Body of pancreas (tissue), 4 donors: Measurements from ENCODE around the gene HIVEP2. TPM values are rescaled to one million over a fixed set of nuclear protein-coding genes. Genes with fewer than 3 reads are reported as not detected.
A peak's percentile ranks its signal among the peaks of the same experiment; 100 is the strongest.

Experiments
- ATAC-seq: fragments of 150-250 bp; one replicate; pipeline ENCODE4 v1.9.1; 2016
- DNase-seq, 4 donors: peaks; one replicate each; pipeline ENCODE4 v3.0.0-alpha.2; 2019
- H3K27ac ChIP-seq, 4 donors: fragments of 200-600 bp; sonication (generic); 1 replicate in 3 of 4; 2 replicates in 1 of 4; pipeline versions ENCODE4 v1.5.1 to v1.6.1; 2016 to 2019; ENCODE audit warnings: mild to moderate bottlenecking in 1 of 4, mixed read lengths in 1 of 4, moderate library complexity in 1 of 4
- H3K27me3 ChIP-seq, 2 donors: fragments of 200-600 bp; sonication (generic); one replicate each; pipeline ENCODE4 v1.6.0; 2016; ENCODE audit warnings: mild to moderate bottlenecking in 1 of 2
- H3K36me3 ChIP-seq, 2 donors: fragments of 200-600 bp; sonication (generic); replicated peaks in 1 of 2; 2 replicates each; pipeline ENCODE4 v1.5.1; 2016; ENCODE audit warnings: low read depth in 2 of 2; ENCODE audit not compliant: insufficient read depth in 1 of 2
- H3K4me1 ChIP-seq: fragments of 200-600 bp; sonication (generic); one replicate; pipeline ENCODE4 v1.6.0; 2016
- H3K4me3 ChIP-seq, 2 donors: fragments of 200-600 bp; sonication (generic); 1 replicate in 1 of 2; 2 replicates in 1 of 2; pipeline ENCODE4 v1.5.1; 2016 to 2019
- H3K9me3 ChIP-seq, 3 donors: fragments of 200-600 bp; sonication (generic); 1 replicate in 2 of 3; 2 replicates in 1 of 3; pipeline ENCODE4 v1.5.1; 2016
- POLR2A ChIP-seq, 3 donors: fragments of 450-650 bp; IDR thresholded peaks; one replicate each; pipeline ENCODE4 v1.6.1; 2016; ENCODE audit warnings: antibody characterized with exemption in 3 of 3, mild to moderate bottlenecking in 2 of 3
- WGBS, 2 donors: methylation state at CpG; one replicate each; pipeline ENCODE4 v1.1.5; 2017; 5-methylcytosine and 5-hydroxymethylcytosine counted together
- intact Hi-C: fragments of 100-400 bp; cut with DNase I; formaldehyde crosslinking; loops from one replicate; pipeline ENCODE4 v1.15.1; 2023
- total RNA-seq, 2 donors: library from RNA; depleted of rRNA; stranded (reverse); fragments of >200 nt; gene quantifications; one replicate each; pipeline ENCODE4 v1.1.0, GENCODE V29; 2016
- TF ChIP-seq, protein P1 (sequence below), 7 experiments: fragments of 450-650 bp in 4 of 7; fragments of 200-600 bp in 3 of 7; sonication (generic) in 3 of 7; IDR thresholded peaks; one replicate each; pipeline ENCODE4 v1.5.1; 2016 to 2019; ENCODE audit warnings: antibody characterized with exemption in 7 of 7

HIVEP2 gene
- total RNA-seq, 2 donors from 2014 or later: 11.2 to 16.5 TPM

DNA sequence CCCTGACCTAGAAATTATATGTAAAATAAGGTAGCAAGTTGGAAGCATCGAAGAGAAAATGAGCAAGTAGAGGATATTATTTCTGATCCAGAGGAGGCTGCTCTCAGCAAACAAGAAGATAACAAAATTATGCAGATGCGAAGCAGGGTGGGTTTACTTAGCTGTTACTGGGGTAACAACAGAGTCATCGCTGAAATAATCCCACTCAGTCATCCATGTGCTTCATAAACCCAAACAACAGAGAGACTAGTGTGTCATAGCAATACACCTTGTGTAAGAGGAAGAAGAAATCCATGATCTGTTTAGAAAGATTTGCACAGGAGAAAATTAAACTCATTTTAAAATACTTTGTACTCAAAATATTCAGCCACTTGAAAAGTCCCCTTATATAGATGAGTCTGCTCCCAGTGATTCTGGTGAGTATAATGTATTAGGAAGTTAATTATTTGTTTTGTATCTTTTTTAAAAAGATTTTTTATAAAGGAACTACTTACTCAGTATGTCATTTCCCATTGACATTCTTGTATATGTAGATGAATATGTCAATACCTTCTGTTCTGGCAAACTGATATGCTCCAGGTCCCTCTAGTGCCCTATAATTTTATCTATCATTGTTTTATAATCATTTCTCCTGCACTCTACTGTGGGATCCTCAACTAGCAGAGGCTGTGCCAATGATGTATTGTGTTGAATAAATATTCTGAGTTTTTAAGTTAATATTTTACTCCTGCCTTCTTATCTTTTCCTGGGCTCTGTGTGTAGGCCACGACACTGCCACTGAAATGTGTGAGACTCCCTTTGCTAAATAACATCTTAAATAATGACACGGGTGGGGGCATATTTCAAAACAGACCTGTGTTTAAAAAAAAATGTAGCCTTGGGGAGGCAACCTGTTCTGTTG is 8.6 kb upstream of the HIVEP2 start:
- Histone ChIP-seq H3K4me1 (peaks cover 6% of the 10 kb centered on the region), H3K9me3 (no peaks in the 10 kb centered on the region), H3K27ac (peak overlapping the region in 1 of 4 donors; percentile 28), H3K36me3 (no peaks in the 10 kb centered on the region), H3K4me3 (no peak overlapping the region), H3K27me3 (no peaks in the 10 kb centered on the region)
- DNase-seq (peak in 3 of 4 donors; percentile 16 to 36 (median 16)), ATAC-seq (peak; percentile 86)
- TF ChIP-seq, protein P1, sequence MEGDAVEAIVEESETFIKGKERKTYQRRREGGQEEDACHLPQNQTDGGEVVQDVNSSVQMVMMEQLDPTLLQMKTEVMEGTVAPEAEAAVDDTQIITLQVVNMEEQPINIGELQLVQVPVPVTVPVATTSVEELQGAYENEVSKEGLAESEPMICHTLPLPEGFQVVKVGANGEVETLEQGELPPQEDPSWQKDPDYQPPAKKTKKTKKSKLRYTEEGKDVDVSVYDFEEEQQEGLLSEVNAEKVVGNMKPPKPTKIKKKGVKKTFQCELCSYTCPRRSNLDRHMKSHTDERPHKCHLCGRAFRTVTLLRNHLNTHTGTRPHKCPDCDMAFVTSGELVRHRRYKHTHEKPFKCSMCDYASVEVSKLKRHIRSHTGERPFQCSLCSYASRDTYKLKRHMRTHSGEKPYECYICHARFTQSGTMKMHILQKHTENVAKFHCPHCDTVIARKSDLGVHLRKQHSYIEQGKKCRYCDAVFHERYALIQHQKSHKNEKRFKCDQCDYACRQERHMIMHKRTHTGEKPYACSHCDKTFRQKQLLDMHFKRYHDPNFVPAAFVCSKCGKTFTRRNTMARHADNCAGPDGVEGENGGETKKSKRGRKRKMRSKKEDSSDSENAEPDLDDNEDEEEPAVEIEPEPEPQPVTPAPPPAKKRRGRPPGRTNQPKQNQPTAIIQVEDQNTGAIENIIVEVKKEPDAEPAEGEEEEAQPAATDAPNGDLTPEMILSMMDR (IDR thresholded peaks at IDR 0.05): no peak
- no peak for TF ChIP-seq POLR2A (IDR thresholded peaks at IDR 0.05)
- WGBS, 2 donors: 44 to 55% methylated on average over 5 of the region's 5 CpGs
- intact Hi-C loops: no loop called here

DNA sequence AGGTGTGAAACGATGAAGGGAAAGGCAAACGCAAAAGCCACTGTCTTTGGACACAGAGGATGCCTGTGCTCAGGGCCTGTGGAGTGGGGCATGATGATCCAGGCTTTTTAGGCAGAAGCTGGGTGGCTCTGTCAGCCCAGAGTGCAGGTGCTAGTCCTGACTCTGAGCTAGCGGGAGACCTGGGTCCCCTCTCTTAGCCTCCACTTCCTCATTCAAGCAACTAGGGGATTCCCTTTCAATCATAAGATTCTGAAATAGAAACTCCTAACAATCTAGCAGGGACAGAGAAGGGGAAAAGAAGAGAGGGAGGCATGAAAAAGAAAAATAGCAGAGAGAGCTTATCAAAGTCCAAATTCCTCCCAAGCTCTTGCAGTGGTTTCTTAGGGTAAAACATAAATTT is 7.6 kb upstream of the HIVEP2 start:
- intact Hi-C loops: no loop called here
- H3K4me1 ChIP-seq: peaks cover 14% of the 10 kb centered on the region
- no peak for DNase-seq
- TF ChIP-seq, protein P1 (IDR thresholded peaks at IDR 0.05): no peak
- no peak for TF ChIP-seq POLR2A (IDR thresholded peaks at IDR 0.05)
- H3K4me3 ChIP-seq: no peak overlapping the region
- no peaks in the 10 kb centered on the region for H3K36me3 ChIP-seq
- WGBS, 2 donors: 86 to 87% methylated on average over 3 of the region's 3 CpGs
- no peak overlapping the region for H3K27ac ChIP-seq
- H3K9me3 ChIP-seq: no peaks in the 10 kb centered on the region
- ATAC-seq: no peak
- no peaks in the 10 kb centered on the region for H3K27me3 ChIP-seq

DNA sequence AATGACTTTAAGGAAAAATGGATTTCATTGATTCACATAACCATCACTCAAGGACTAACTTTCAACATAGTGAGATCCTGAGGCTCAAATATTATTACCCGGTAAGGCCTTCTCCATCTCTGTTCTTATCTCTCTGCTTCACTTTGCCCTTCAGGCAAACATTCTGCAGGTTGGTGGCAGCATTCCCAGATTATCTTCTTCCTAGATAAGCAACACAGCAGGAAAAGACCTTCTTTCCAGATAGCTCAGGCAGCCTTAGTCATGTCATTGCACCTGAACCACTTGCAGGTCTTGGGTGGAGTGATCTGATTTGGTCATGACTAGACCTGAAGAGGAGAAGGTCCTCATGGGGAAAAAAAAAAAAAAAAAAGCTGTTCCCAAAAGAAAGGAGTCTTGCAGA is 5.3 kb upstream of the HIVEP2 start:
- intact Hi-C loops: no loop called here

DNA sequence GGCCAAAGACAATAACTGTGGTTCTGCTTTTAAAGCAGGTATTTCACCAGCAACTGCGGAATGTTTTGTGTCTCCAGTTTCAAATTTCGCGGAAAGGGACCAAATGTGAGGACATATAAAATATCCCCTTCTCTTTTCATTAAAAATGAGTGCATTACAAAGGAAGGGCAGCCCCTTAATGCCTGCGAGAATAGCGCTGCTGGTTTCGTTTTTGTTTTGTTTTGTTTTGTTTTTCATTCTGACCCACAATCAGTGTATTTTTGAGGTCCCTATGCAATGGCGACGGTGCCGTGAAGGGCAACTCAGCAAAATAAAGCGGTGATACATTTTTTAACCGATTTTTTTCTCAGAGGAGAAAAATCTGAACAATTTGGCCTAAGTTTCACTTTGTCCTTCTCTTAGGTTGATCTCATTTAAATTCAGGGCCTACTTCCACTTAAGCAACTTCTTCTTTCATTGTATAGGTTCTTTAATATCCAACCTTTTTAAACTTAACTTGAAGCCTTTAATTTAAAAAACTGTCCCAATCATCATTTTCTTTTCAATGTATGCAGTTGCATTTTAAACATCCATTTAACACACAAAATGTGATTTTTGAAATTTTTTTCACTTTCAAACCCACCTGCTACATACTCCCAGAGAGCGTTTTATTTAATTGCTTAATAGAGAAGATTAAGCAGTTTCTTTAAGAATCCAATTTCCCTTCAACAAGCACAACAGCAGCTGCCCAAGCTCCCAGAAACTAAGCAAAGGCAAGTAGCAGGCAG is 2.9 kb upstream of the HIVEP2 start:
- WGBS, 2 donors: 3 to 5% methylated on average over 12 of the region's 12 CpGs
- TF ChIP-seq POLR2A (IDR thresholded peaks at IDR 0.05): no peak
- TF ChIP-seq, protein P1 (IDR thresholded peaks at IDR 0.05): no peak
- peak in 2 of 4 donors; percentile 14 to 22 for DNase-seq
- Histone ChIP-seq H3K36me3 (no peaks in the 10 kb centered on the region), H3K27me3 (no peaks in the 10 kb centered on the region), H3K4me3 (peak overlapping the region; percentile 16 to 58), H3K27ac (peak overlapping the region; percentile 97 to 100 (median 100)), H3K4me1 (peaks cover 19% of the 10 kb centered on the region), H3K9me3 (no peaks in the 10 kb centered on the region)
- no peak for ATAC-seq
- intact Hi-C loops: no loop called here

More for the DNA sequence above, 5.3 kb upstream of the HIVEP2 start:
- WGBS, 2 donors: 52 to 59% methylated on average over 1 of the region's 1 CpG
- Histone ChIP-seq H3K9me3 (no peaks in the 10 kb centered on the region), H3K4me1 (peaks cover 14% of the 10 kb centered on the region), H3K27me3 (no peaks in the 10 kb centered on the region), H3K27ac (no peak overlapping the region), H3K4me3 (no peak overlapping the region), H3K36me3 (no peaks in the 10 kb centered on the region)
- no peak for TF ChIP-seq POLR2A (IDR thresholded peaks at IDR 0.05)
- TF ChIP-seq, protein P1 (IDR thresholded peaks at IDR 0.05): no peak
- ATAC-seq (no peak), DNase-seq (no peak)
